GM12873 (cell line): ENCODE results near the gene TMEM217.

ENCODE experiments used
- CTCF ChIP-seq: IDR thresholded peaks from 2 replicates; pipeline ENCODE4 v1.5.1; 2012; ENCODE audit warnings: low read depth, mild to moderate bottlenecking, moderate library complexity, low read length, control low read depth; ENCODE audit not compliant: insufficient read depth; ENCODE audit errors: missing control alignments

The TMEM217 gene

GRCh38 chr6:37180075-37180474, 77.9 kb downstream of the TMEM217 start:
- TF ChIP-seq CTCF, result no peak

GRCh38 chr6:37177935-37178517, 79.9 kb downstream of the TMEM217 start:
- TF ChIP-seq CTCF, result no peak

GRCh38 chr6:37177077-37177934, 80.6 kb downstream of the TMEM217 start:
- peak; percentile 24 for TF ChIP-seq CTCF

GRCh38 chr6:37176268-37177076, 81.5 kb downstream of the TMEM217 start:
- TF ChIP-seq CTCF, result no peak

- no peak for TF ChIP-seq CTCF
Observed at GRCh38 chr6:37175332-37176267, 82.3 kb downstream of the TMEM217 start.

GRCh38 chr6:37174515-37175331, 83.2 kb downstream of the TMEM217 start:
- TF ChIP-seq CTCF, result no peak
